CD4-positive, alpha-beta memory T cell (primary cell): ENCODE results near the gene MSRB2. TPM values are rescaled to one million over a fixed set of nuclear protein-coding genes. Genes with fewer than 3 reads are reported as not detected.
"Not testable (repeated sequence)": the region's sequence is repeated elsewhere in the genome, so short reads cannot be mapped to it uniquely, and the experiment has no call there.

Experiments
- CTCF ChIA-PET: fragments of 350-600 bp; sonication (Branson Sonifier 250); formaldehyde crosslinking; loops from one replicate; lab custom pipeline; 2021; ENCODE audit warnings: inconsistent platforms; ENCODE audit not compliant: partially characterized antibody; lab: Charles Lee
- POLR2A ChIA-PET: fragments of 350-600 bp; sonication (Branson Sonifier 250); formaldehyde crosslinking; loops from one replicate; lab custom pipeline; 2021; ENCODE audit not compliant: partially characterized antibody; lab: Charles Lee
- DNase-seq, 5 donors: peaks; one replicate each; pipeline versions ENCODE4 v3.0.0 to v3.0.0-alpha.2; 2020 to 2022; ENCODE audit warnings: mixed read lengths in 1 of 5
- H3K27ac ChIP-seq: one replicate; pipeline ENCODE4 v1.7.0; 2013; ENCODE audit warnings: low read depth, low read length
- H3K27me3 ChIP-seq: 2 replicates; pipeline ENCODE4 v1.7.0; 2013; ENCODE audit warnings: mild to moderate bottlenecking, low read length, moderate library complexity; ENCODE audit not compliant: insufficient read depth
- H3K36me3 ChIP-seq: 2 replicates; pipeline ENCODE4 v1.7.0; 2013; ENCODE audit warnings: mild to moderate bottlenecking, low read length, moderate library complexity; ENCODE audit not compliant: insufficient read depth
- H3K4me1 ChIP-seq: 2 replicates; pipeline ENCODE4 v1.7.0; 2013; ENCODE audit warnings: mild to moderate bottlenecking, low read length, moderate library complexity; ENCODE audit not compliant: insufficient read depth
- H3K4me3 ChIP-seq, 2 donors: one replicate each; pipeline ENCODE4 v1.7.0; 2013; ENCODE audit warnings: low read length in 2 of 2, mild to moderate bottlenecking in 1 of 2
- H3K9me3 ChIP-seq, 2 donors: one replicate each; pipeline ENCODE4 v1.7.0; 2013; ENCODE audit warnings: low read length in 2 of 2, control low read depth in 1 of 2; ENCODE audit not compliant: control insufficient read depth in 1 of 2
- H3K27ac Mint-ChIP-seq, 7 donors: one replicate each; pipeline ENCODE4 v1.8.0; 2020 to 2021; ENCODE audit warnings: mixed read lengths in 7 of 7, mild to moderate bottlenecking in 6 of 7, inconsistent platforms in 3 of 7, moderate library complexity in 3 of 7
- H3K27me3 Mint-ChIP-seq, 2 donors: one replicate each; pipeline ENCODE4 v1.8.0; 2020 to 2021; ENCODE audit warnings: mixed read lengths in 2 of 2
- H3K36me3 Mint-ChIP-seq, 2 donors: one replicate each; pipeline ENCODE4 v1.8.0; 2020 to 2021; ENCODE audit warnings: mixed read lengths in 2 of 2, inconsistent platforms in 1 of 2, mild to moderate bottlenecking in 1 of 2
- H3K4me1 Mint-ChIP-seq, 4 donors: one replicate each; pipeline ENCODE4 v1.8.0; 2020 to 2021; ENCODE audit warnings: mixed read lengths in 4 of 4, mild to moderate bottlenecking in 1 of 4
- H3K4me3 Mint-ChIP-seq, 8 donors: one replicate each; pipeline ENCODE4 v1.8.0; 2020 to 2021; ENCODE audit warnings: mixed read lengths in 8 of 8, mild to moderate bottlenecking in 7 of 8, moderate library complexity in 6 of 8, inconsistent platforms in 3 of 8
- H3K9me3 Mint-ChIP-seq, 8 donors: one replicate each; pipeline ENCODE4 v1.8.0; 2020 to 2021; ENCODE audit warnings: mixed read lengths in 8 of 8, mild to moderate bottlenecking in 5 of 8, inconsistent platforms in 3 of 8, moderate library complexity in 1 of 8
- intact Hi-C: fragments of 100-400 bp; cut with micrococcal nuclease; formaldehyde crosslinking; loops from one replicate; pipeline ENCODE4 v1.15.1; 2023
- polyA plus RNA-seq, 2 donors: library from polyadenylated mRNA; unstranded; fragments of 300-500 nt; fragmentation: Illumina TruSeq; gene quantifications; one replicate each; pipeline ENCODE4 v1.2.3, GENCODE V29; 2021
- total RNA-seq, 2 experiments: library from RNA; stranded (reverse); gene quantifications; one replicate each; pipeline ENCODE4 v1.2.3, GENCODE V29; 2021

The MSRB2 gene
- total and polyA plus RNA-seq, 4 experiments from 2014 or later, result 5.3 to 13.0 (median 8.9) TPM

DNA sequence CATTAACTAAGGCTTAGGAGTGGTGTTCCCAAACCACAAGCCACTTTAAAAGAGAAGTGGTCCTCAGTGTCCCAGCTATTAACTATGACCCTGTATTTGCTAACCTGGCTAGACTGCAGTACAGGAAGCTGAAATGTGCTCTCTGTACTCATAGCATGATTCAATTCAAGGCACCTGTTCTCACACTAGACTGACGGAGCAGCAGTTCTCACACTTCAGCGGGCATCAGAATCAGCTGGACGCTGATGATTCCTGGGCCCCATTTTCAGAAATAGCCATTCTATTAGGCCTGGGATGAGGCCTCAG lies 24.5 kb upstream of the MSRB2 start:
- Mint-ChIP-seq H3K4me3 (no peak overlapping the region), H3K27ac (no peak overlapping the region), H3K36me3 (no peaks in the 10 kb centered on the region), H3K4me1 (peaks cover 0 to 7% (median 1%) of the 10 kb centered on the region in 4 donors), H3K27me3 (peaks cover 3 to 18% of the 10 kb centered on the region in 2 donors), H3K9me3 (no peaks in the 10 kb centered on the region)
- intact Hi-C loops, result no loop called here
- DNase-seq, result no peak
- H3K27me3 ChIP-seq, result no peaks in the 10 kb centered on the region
- ChIA-PET POLR2A (no interaction called here), CTCF (interaction anchor here (1.8 kb wide), 1 partner anchor 1077 kb away, joined by 6 read pairs; no protein-coding TSS in a partner anchor)
- no peaks in the 10 kb centered on the region for H3K9me3 ChIP-seq
- no peak overlapping the region for H3K4me3 ChIP-seq
- no peaks in the 10 kb centered on the region for H3K36me3 ChIP-seq
- no peak overlapping the region for H3K27ac ChIP-seq
- no peaks in the 10 kb centered on the region for H3K4me1 ChIP-seq

DNA sequence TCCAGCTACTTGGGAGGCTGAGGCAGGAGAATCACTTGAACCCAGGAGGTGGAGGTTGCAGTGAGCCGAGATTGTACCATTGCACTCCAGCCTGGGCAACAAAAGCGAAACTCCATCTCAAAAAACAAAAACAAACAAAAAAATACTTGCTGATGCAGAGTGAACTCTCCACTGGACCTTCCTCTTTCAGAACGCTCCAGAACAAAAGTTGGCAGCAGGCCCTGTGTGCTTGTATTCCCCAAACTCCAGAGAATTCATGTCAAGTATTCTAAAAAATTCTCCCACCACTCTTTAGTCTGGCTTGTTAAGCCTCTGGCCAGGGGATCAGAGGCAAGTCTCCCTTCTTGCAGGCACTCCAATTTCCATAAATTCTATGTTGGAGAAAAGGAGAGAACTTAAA lies 22.8 kb upstream of the MSRB2 start:
- H3K4me1 ChIP-seq, H3K27ac ChIP-seq, H3K27ac Mint-ChIP-seq, H3K36me3 Mint-ChIP-seq, intact Hi-C loops, H3K27me3 ChIP-seq, H3K36me3 ChIP-seq, H3K9me3 Mint-ChIP-seq, H3K9me3 ChIP-seq, DNase-seq, POLR2A ChIA-PET, H3K4me3 ChIP-seq, H3K4me3 Mint-ChIP-seq, H3K4me1 Mint-ChIP-seq: not testable (repeated sequence)
- H3K27me3 Mint-ChIP-seq, result peaks cover 3 to 29% of the 10 kb centered on the region in 2 donors
- CTCF ChIA-PET, result interaction anchor here (1.0 kb wide), 1 partner anchor 11 kb away, joined by 3 read pairs; no protein-coding TSS in a partner anchor

DNA sequence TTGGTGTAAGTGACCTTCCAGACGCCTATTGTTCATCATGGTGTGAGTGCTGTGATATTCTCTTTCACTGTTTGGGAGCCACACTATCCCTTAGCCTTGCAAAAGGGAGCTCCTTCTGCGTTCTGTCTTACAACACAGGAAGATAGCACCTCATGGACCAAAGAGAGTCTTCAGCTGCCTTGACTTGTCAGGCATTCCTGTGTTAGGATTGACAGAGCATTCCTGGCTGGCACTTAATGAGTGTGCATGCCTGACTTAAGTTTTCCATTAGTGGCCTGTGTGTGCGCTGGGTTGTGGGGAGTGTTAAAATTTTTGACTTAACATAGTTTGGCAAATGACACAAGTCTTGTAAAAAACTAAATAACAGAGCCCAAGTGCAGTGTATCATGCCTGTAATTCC lies 21.9 kb upstream of the MSRB2 start:
- H3K4me3 Mint-ChIP-seq, result no peak overlapping the region
- H3K27ac Mint-ChIP-seq, result no peak overlapping the region
- peaks cover 5 to 28% of the 10 kb centered on the region in 2 donors for H3K27me3 Mint-ChIP-seq
- H3K27me3 ChIP-seq, result no peaks in the 10 kb centered on the region
- H3K4me3 ChIP-seq, result no peak overlapping the region
- ChIA-PET POLR2A (no interaction called here), CTCF (no interaction called here)
- intact Hi-C loops, result no loop called here
- H3K27ac ChIP-seq, result no peak overlapping the region
- no peaks in the 10 kb centered on the region for H3K4me1 ChIP-seq
- H3K9me3 Mint-ChIP-seq, result no peaks in the 10 kb centered on the region
- H3K36me3 Mint-ChIP-seq, result no peaks in the 10 kb centered on the region
- DNase-seq, result no peak
- H3K4me1 Mint-ChIP-seq, result no peaks in the 10 kb centered on the region
- H3K9me3 ChIP-seq, result no peaks in the 10 kb centered on the region
- no peaks in the 10 kb centered on the region for H3K36me3 ChIP-seq

DNA sequence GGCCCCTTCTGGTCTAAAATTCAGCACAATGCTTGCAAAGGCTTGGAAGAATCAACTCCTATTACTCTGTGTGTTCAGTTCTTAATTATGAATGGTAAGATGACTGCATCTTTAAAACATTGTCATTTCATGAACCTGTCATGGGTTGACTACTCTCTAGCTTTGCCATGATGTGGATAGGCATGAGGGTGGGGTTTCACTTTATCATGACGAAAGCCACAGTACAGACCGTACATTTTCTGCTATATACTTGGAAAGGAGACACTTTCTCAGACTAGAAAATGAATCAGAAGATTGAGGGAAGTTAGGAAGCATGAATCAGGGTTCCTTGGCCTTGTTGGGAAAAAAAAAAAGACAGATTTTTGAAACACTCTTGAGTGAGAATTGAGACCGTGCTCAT lies 19.7 kb upstream of the MSRB2 start:
- intact Hi-C loops, result no loop called here
- no peak overlapping the region for H3K4me3 ChIP-seq
- H3K9me3 Mint-ChIP-seq, result no peaks in the 10 kb centered on the region
- H3K4me1 Mint-ChIP-seq, result no peaks in the 10 kb centered on the region
- no peaks in the 10 kb centered on the region for H3K36me3 Mint-ChIP-seq
- no peaks in the 10 kb centered on the region for H3K4me1 ChIP-seq
- no peak for DNase-seq
- H3K9me3 ChIP-seq, result no peaks in the 10 kb centered on the region
- no peaks in the 10 kb centered on the region for H3K36me3 ChIP-seq
- H3K27ac Mint-ChIP-seq, result no peak overlapping the region
- peaks cover 15 to 38% of the 10 kb centered on the region in 2 donors for H3K27me3 Mint-ChIP-seq
- no peaks in the 10 kb centered on the region for H3K27me3 ChIP-seq
- no peak overlapping the region for H3K27ac ChIP-seq
- ChIA-PET POLR2A (no interaction called here), CTCF (no interaction called here)
- H3K4me3 Mint-ChIP-seq, result no peak overlapping the region

DNA sequence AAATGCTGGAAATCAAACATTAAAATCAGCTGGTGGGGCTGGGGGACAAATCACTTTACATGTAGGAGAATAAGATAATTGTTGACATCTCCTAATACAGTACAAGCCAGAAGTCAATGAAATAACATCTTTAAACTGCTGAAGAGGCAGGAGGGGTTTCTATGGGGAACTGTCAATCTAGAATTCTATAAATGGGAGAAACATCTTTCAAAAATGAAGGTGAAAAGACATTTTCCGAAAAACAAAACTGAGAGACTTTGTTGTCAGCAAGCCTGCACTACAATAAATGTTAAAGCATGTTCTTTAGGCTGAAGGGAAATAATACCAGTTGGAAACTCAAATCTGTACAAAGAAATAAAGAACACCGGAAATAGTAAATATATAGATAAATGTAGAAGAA lies 17.3 kb upstream of the MSRB2 start:
- no peak overlapping the region for H3K4me3 ChIP-seq
- H3K4me1 Mint-ChIP-seq, result no peaks in the 10 kb centered on the region
- peaks cover 19 to 47% of the 10 kb centered on the region in 2 donors for H3K27me3 Mint-ChIP-seq
- intact Hi-C loops, result no loop called here
- peaks cover 0 to 1% (median 0%) of the 10 kb centered on the region in 8 donors for H3K9me3 Mint-ChIP-seq
- no peak overlapping the region for H3K27ac Mint-ChIP-seq
- no peak for DNase-seq
- no peaks in the 10 kb centered on the region for H3K27me3 ChIP-seq
- no peak overlapping the region for H3K4me3 Mint-ChIP-seq
- no peaks in the 10 kb centered on the region for H3K9me3 ChIP-seq
- H3K4me1 ChIP-seq, result no peaks in the 10 kb centered on the region
- CTCF ChIA-PET, result no interaction called here
- H3K36me3 Mint-ChIP-seq, result no peaks in the 10 kb centered on the region
- H3K27ac ChIP-seq, result no peak overlapping the region
- POLR2A ChIA-PET, result no interaction called here
- H3K36me3 ChIP-seq, result no peaks in the 10 kb centered on the region

DNA sequence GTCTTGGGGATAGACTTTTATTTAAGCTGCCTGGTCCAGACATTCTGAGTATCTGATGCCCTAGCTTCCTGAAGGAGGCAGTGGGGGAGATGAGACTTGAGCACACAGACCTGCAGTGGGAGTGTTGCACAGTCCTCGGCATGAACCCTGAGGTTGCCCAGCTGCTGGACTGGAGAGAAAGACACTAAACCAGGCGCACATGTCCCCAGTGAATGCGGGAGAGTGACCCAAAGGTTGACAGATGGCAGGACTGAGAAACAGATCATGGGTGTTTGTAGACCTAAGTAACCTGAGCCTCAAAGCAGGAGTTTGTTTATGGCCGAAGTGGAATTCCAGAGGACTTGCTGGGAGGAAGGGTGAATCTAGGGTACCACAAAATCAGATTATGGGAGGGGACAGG lies 15.7 kb upstream of the MSRB2 start:
- Histone ChIP-seq H3K9me3 (no peaks in the 10 kb centered on the region), H3K27ac (no peak overlapping the region), H3K36me3 (no peaks in the 10 kb centered on the region), H3K4me3 (no peak overlapping the region), H3K4me1 (no peaks in the 10 kb centered on the region), H3K27me3 (no peaks in the 10 kb centered on the region)
- no peak overlapping the region for H3K4me3 Mint-ChIP-seq
- H3K9me3 Mint-ChIP-seq, result peaks cover 0 to 3% (median 0%) of the 10 kb centered on the region in 8 donors
- DNase-seq, result no peak
- CTCF ChIA-PET, result no interaction called here
- POLR2A ChIA-PET, result no interaction called here
- no peaks in the 10 kb centered on the region for H3K4me1 Mint-ChIP-seq
- peak overlapping the region in 1 of 7 donors; percentile 2 for H3K27ac Mint-ChIP-seq
- intact Hi-C loops, result no loop called here
- H3K36me3 Mint-ChIP-seq, result no peaks in the 10 kb centered on the region
- peaks cover 20 to 46% of the 10 kb centered on the region in 2 donors for H3K27me3 Mint-ChIP-seq

DNA sequence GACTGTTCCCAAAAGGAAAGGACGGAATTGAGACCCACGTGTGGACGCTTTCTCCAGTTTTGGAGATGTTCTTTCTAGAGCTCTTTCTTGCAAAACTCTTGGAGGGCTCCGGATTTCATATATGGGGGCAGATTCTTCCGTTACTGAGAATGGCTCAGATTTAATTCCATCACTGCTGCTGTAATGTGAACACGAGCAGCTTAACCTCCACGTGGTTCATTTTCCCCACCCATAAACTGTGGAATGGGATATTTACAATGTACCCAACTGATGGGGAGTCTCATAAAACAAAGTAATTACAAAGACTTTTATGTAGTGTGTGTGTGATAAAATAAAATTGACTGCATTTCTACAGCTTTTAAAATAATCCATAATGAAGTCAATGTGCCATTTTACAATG lies 15.1 kb upstream of the MSRB2 start:
- ChIA-PET CTCF (no interaction called here), POLR2A (no interaction called here)
- Mint-ChIP-seq H3K36me3 (no peaks in the 10 kb centered on the region), H3K4me3 (no peak overlapping the region), H3K9me3 (peaks cover 0 to 5% (median 0%) of the 10 kb centered on the region in 8 donors), H3K4me1 (no peaks in the 10 kb centered on the region), H3K27me3 (peaks cover 22 to 46% of the 10 kb centered on the region in 2 donors), H3K27ac (no peak overlapping the region)
- Histone ChIP-seq H3K27me3 (no peaks in the 10 kb centered on the region), H3K36me3 (no peaks in the 10 kb centered on the region), H3K27ac (no peak overlapping the region), H3K4me1 (no peaks in the 10 kb centered on the region), H3K9me3 (no peaks in the 10 kb centered on the region), H3K4me3 (no peak overlapping the region)
- no peak for DNase-seq
- intact Hi-C loops, result no loop called here

DNA sequence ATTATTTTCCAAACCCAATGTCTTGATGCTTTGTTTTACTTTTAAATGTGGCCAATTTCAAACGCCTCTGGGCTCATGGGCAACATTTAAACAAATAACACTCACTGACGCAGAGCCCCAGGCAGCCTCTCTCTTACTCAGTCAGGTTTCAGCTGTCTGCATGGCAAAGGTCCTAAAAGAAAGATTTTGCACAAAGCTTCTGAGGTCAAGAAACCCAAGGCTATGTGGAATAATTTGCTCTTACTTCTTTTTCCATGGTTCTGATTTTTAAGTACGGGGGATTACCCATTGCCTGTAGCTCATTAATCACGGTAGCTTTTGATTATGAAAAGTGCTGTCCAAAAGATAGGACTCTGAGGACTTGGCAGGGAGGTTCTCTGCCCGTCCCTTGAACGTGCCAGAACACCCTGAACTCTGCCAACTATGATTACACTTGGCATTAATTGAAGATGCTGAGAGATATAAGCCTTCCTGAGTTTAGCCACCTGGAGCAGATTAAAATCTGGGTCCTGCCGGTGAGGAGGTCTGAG lies 14.1 kb upstream of the MSRB2 start:
- ChIA-PET POLR2A (no interaction called here), CTCF (no interaction called here)
- DNase-seq, result no peak
- intact Hi-C loops, result no loop called here
- Mint-ChIP-seq H3K27ac (no peak overlapping the region), H3K4me1 (no peaks in the 10 kb centered on the region), H3K9me3 (peaks cover 0 to 5% (median 0%) of the 10 kb centered on the region in 8 donors), H3K27me3 (peaks cover 22 to 41% of the 10 kb centered on the region in 2 donors), H3K36me3 (no peaks in the 10 kb centered on the region), H3K4me3 (no peak overlapping the region)
- no peak overlapping the region for H3K27ac ChIP-seq
- H3K27me3 ChIP-seq, result no peaks in the 10 kb centered on the region
- H3K4me3 ChIP-seq, result no peak overlapping the region
- no peaks in the 10 kb centered on the region for H3K9me3 ChIP-seq
- H3K36me3 ChIP-seq, result no peaks in the 10 kb centered on the region
- H3K4me1 ChIP-seq, result no peaks in the 10 kb centered on the region
